Neuronal stem cell (in vitro differentiated cells): ENCODE measurements around the gene CCZ1B.
"Not testable (repeated sequence)": the region's sequence is repeated elsewhere in the genome, so short reads cannot be mapped to it uniquely, and the experiment has no call there.

Experiments used
- DNase-seq: peaks from one replicate; pipeline ENCODE4 v3.0.0-alpha.2; 2013; ENCODE audit warnings: low spot score
- H2AFZ ChIP-seq: one replicate; pipeline ENCODE4 v1.6.1; 2013; ENCODE audit warnings: mild to moderate bottlenecking, low read length, inconsistent platforms
- H2AK5ac ChIP-seq: 2 replicates; pipeline ENCODE4 v1.6.1; 2013; ENCODE audit warnings: low read depth, mild to moderate bottlenecking, inconsistent platforms, low read length, moderate library complexity, mixed read lengths
- H2BK120ac ChIP-seq: 2 replicates; pipeline ENCODE4 v1.6.1; 2013; ENCODE audit warnings: low read depth, mild to moderate bottlenecking, inconsistent platforms, low read length, moderate library complexity, mixed read lengths
- H2BK12ac ChIP-seq: one replicate; pipeline ENCODE4 v1.6.1; 2013; ENCODE audit warnings: low read length, inconsistent platforms
- H2BK15ac ChIP-seq: 2 replicates; pipeline ENCODE4 v1.6.1; 2013; ENCODE audit warnings: mild to moderate bottlenecking, low read length, inconsistent platforms, mixed read lengths
- H2BK5ac ChIP-seq: one replicate; pipeline ENCODE4 v1.6.1; 2013; ENCODE audit warnings: inconsistent platforms, mild to moderate bottlenecking, low read length, moderate library complexity
- H3K14ac ChIP-seq: one replicate; pipeline ENCODE4 v1.6.1; 2013; ENCODE audit warnings: low read length, inconsistent platforms
- H3K18ac ChIP-seq: 2 replicates; pipeline ENCODE4 v1.6.1; 2013; ENCODE audit warnings: low read length, inconsistent platforms
- H3K23ac ChIP-seq: 2 replicates; pipeline ENCODE4 v1.6.1; 2013; ENCODE audit warnings: low read depth, mild to moderate bottlenecking, mixed read lengths, low read length, inconsistent platforms; ENCODE audit not compliant: poor library complexity
- H3K27ac ChIP-seq: replicated peaks from 3 replicates; pipeline ENCODE4 v1.5.1; 2013; ENCODE audit warnings: low read length, inconsistent platforms
- H3K27me3 ChIP-seq, 3 experiments: 2 replicates each; pipeline ENCODE4 v1.6.1; 2013; ENCODE audit warnings: low read length in 3 of 3, mild to moderate bottlenecking in 2 of 3, inconsistent platforms in 1 of 3, low read depth in 1 of 3, mixed read lengths in 1 of 3, moderate library complexity in 1 of 3; ENCODE audit not compliant: control insufficient read depth in 3 of 3, insufficient read depth in 3 of 3
- H3K36me3 ChIP-seq, 2 donors: replicated peaks in 1 of 2; 2 replicates each; pipeline ENCODE4 v1.6.1; 2013; ENCODE audit warnings: low read length in 2 of 2; ENCODE audit not compliant: control insufficient read depth in 2 of 2, insufficient read depth in 2 of 2
- H3K4ac ChIP-seq: 2 replicates; pipeline ENCODE4 v1.6.1; 2013; ENCODE audit warnings: inconsistent platforms, mild to moderate bottlenecking, low read length, moderate library complexity
- H3K4me1 ChIP-seq, 2 donors: 1 replicate in 1 of 2; 2 replicates in 1 of 2; pipeline ENCODE4 v1.6.1; 2013; ENCODE audit warnings: low read length in 2 of 2, low read depth in 1 of 2; ENCODE audit not compliant: control insufficient read depth in 2 of 2, insufficient read depth in 1 of 2
- H3K4me2 ChIP-seq: one replicate; pipeline ENCODE4 v1.6.1; 2013; ENCODE audit warnings: mild to moderate bottlenecking, low read length, inconsistent platforms; ENCODE audit not compliant: insufficient read depth, poor library complexity, severe bottlenecking
- H3K4me3 ChIP-seq, 2 donors: 2 replicates each; pipeline ENCODE4 v1.5.1; 2013; ENCODE audit warnings: low read length in 2 of 2, mild to moderate bottlenecking in 2 of 2, inconsistent platforms in 1 of 2, moderate library complexity in 1 of 2
- H3K79me1 ChIP-seq: one replicate; pipeline ENCODE4 v1.6.1; 2013; ENCODE audit warnings: low read depth, mild to moderate bottlenecking, inconsistent platforms, low read length, moderate library complexity
- H3K9ac ChIP-seq: one replicate; pipeline ENCODE4 v1.6.1; 2013; ENCODE audit warnings: mild to moderate bottlenecking, low read depth, low read length, inconsistent platforms; ENCODE audit not compliant: poor library complexity
- H3K9me3 ChIP-seq, 2 donors: replicated peaks in 1 of 2; 2 replicates each; pipeline versions ENCODE3 to v1.6.1; 2013; ENCODE audit warnings: low read length in 2 of 2, mild to moderate bottlenecking in 2 of 2, inconsistent platforms in 1 of 2, low read depth in 1 of 2, mixed read lengths in 1 of 2, moderate library complexity in 1 of 2; ENCODE audit not compliant: control insufficient read depth in 2 of 2, insufficient read depth in 1 of 2
- H4K8ac ChIP-seq: one replicate; pipeline ENCODE4 v1.6.1; 2013; ENCODE audit warnings: low read depth, mild to moderate bottlenecking, inconsistent platforms, low read length, moderate library complexity
- H4K91ac ChIP-seq: one replicate; pipeline ENCODE4 v1.6.1; 2013; ENCODE audit warnings: low read length, low read depth, mild to moderate bottlenecking, inconsistent platforms; ENCODE audit not compliant: poor library complexity
- WGBS, 2 donors: extraction: QIAGEN DNeasy Blood & Tissue Kit; methylation state at CpG; one replicate each; pipeline ENCODE4 v1.1.7; 2013; ENCODE audit warnings: missing lambda C conversion rate in 2 of 2, mixed read lengths in 1 of 2; ENCODE audit not compliant: insufficient read length in 2 of 2, insufficient replicate concordance in 1 of 2; ENCODE audit errors: extremely low coverage in 2 of 2; 5-methylcytosine and 5-hydroxymethylcytosine counted together

The CCZ1B gene

GRCh38 chr7:6750173-6750572 is 75.9 kb downstream of the CCZ1B start:
- not testable (repeated sequence) for H2BK12ac ChIP-seq, H2BK5ac ChIP-seq, H4K8ac ChIP-seq, H3K9me3 ChIP-seq, H3K23ac ChIP-seq, H3K18ac ChIP-seq, H2AK5ac ChIP-seq, H4K91ac ChIP-seq, H3K4me2 ChIP-seq, H3K79me1 ChIP-seq, H3K14ac ChIP-seq, H2BK15ac ChIP-seq, H2AFZ ChIP-seq, DNase-seq, H3K4me3 ChIP-seq, H3K36me3 ChIP-seq, H3K4ac ChIP-seq, H3K27me3 ChIP-seq, H3K4me1 ChIP-seq, H3K9ac ChIP-seq, H2BK120ac ChIP-seq, H3K27ac ChIP-seq
- no CpG with 5 or more reads among the region's 6 CpGs for WGBS, 2 donors

GRCh38 chr7:6749335-6749734 is 76.7 kb downstream of the CCZ1B start:
- not testable (repeated sequence) for H3K9ac ChIP-seq, H3K18ac ChIP-seq, H3K27me3 ChIP-seq, H3K4me3 ChIP-seq, H3K4me1 ChIP-seq, H4K8ac ChIP-seq, H3K27ac ChIP-seq, H3K79me1 ChIP-seq, H2BK5ac ChIP-seq, H2AK5ac ChIP-seq, H4K91ac ChIP-seq, H3K4me2 ChIP-seq, H3K36me3 ChIP-seq, H3K23ac ChIP-seq, H2BK120ac ChIP-seq, H3K4ac ChIP-seq, H2BK15ac ChIP-seq, DNase-seq, H2BK12ac ChIP-seq, H3K14ac ChIP-seq, H2AFZ ChIP-seq, H3K9me3 ChIP-seq
- WGBS, 2 donors: no CpG with 5 or more reads among the region's 12 CpGs
